MCF 10A (cell line): ENCODE data around the gene EVA1A. TPM values are rescaled to one million over a fixed set of nuclear protein-coding genes. Genes with fewer than 3 reads are reported as not detected.

Source experiments
- BruUV-seq: library from RNA; stranded (reverse); fragments of 400-500 nt; replicated peaks from 2 replicates; lab custom pipeline; 2021; lab: Mats Ljungman, UMichigan
- CTCF ChIA-PET: fragments of 300-600 bp; sonication (Branson Sonifier 250); formaldehyde crosslinking; extraction: SDS; loops from one replicate; lab custom pipeline; 2021; ENCODE audit warnings: antibody characterized with exemption, inconsistent platforms; lab: Yijun Ruan, JAX
- POLR2A ChIA-PET: fragments of 300-600, 350-650 bp; sonication (Branson Sonifier 250); formaldehyde crosslinking; extraction: SDS; loops from one replicate; lab custom pipeline; 2020; ENCODE audit warnings: antibody characterized with exemption, inconsistent platforms; lab: Yijun Ruan, JAX
- DNase-seq: peaks from one replicate; pipeline ENCODE4 v3.0.0-alpha.2; 2018; ENCODE audit not compliant: unreplicated experiment
- H3K27ac Mint-ChIP-seq: one replicate; pipeline ENCODE4 v1.8.0; 2022; ENCODE audit warnings: mild to moderate bottlenecking, low read depth, mixed read lengths; ENCODE audit not compliant: unreplicated experiment
- H3K27me3 Mint-ChIP-seq: one replicate; pipeline ENCODE4 v1.8.0; 2022; ENCODE audit warnings: mixed read lengths; ENCODE audit not compliant: insufficient read depth, unreplicated experiment
- H3K36me3 Mint-ChIP-seq: one replicate; pipeline ENCODE4 v1.8.0; 2022; ENCODE audit warnings: mild to moderate bottlenecking, moderate library complexity, mixed read lengths; ENCODE audit not compliant: insufficient read depth, unreplicated experiment
- H3K4me1 Mint-ChIP-seq: one replicate; pipeline ENCODE4 v1.8.0; 2022; ENCODE audit warnings: mixed read lengths; ENCODE audit not compliant: insufficient read depth, unreplicated experiment
- H3K4me3 Mint-ChIP-seq: one replicate; pipeline ENCODE4 v1.8.0; 2022; ENCODE audit warnings: mild to moderate bottlenecking, moderate library complexity, mixed read lengths; ENCODE audit not compliant: unreplicated experiment
- H3K9me3 Mint-ChIP-seq: one replicate; pipeline ENCODE4 v1.8.0; 2022; ENCODE audit warnings: mixed read lengths; ENCODE audit not compliant: unreplicated experiment
- intact Hi-C: fragments of 100-400 bp; cut with micrococcal nuclease; formaldehyde crosslinking; loops from 2 replicates; pipeline ENCODE4 v1.14.1; 2022
- total RNA-seq: library from RNA; stranded (reverse); gene quantifications from 2 replicates; pipeline ENCODE4 v1.2.3, GENCODE V29; 2022
- TF ChIP-seq, protein P1 (sequence below): fragments of 200-600 bp; IDR thresholded peaks from one replicate; pipeline ENCODE4 v1.8.0; 2022; ENCODE audit warnings: antibody characterized with exemption, mild to moderate bottlenecking; ENCODE audit not compliant: unreplicated experiment

EVA1A gene
- total RNA-seq, 1 experiment from 2014 or later = 14.4 TPM

DNA sequence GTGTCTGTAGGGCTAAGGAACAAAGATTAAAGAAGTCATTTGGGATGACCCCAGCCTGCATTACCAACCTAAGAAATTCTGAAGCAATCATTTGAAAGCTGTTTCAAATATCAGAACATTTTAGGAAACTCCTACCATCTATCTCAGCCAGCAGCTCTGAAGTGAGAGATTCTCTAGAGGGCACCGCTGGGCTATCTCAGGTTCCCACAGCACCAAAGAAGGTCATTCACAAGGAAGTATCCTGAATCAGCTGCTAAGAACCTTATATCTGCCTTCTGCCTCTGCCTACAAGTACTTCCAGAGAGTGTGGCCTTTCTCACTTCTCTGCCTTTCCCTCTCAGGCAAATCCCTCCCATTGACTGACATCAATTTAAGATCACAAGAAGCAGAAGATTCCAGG, 13.4 kb upstream of the EVA1A start:
- DNase-seq = peak; percentile 38
- Mint-ChIP-seq H3K36me3 (no peaks in the 10 kb centered on the region), H3K9me3 (no peaks in the 10 kb centered on the region), H3K4me3 (no peak overlapping the region), H3K4me1 (peaks cover 19% of the 10 kb centered on the region), H3K27me3 (no peaks in the 10 kb centered on the region), H3K27ac (peak overlapping the region; percentile 68)
- BruUV-seq = no TSS peak
- TF ChIP-seq, protein P1, sequence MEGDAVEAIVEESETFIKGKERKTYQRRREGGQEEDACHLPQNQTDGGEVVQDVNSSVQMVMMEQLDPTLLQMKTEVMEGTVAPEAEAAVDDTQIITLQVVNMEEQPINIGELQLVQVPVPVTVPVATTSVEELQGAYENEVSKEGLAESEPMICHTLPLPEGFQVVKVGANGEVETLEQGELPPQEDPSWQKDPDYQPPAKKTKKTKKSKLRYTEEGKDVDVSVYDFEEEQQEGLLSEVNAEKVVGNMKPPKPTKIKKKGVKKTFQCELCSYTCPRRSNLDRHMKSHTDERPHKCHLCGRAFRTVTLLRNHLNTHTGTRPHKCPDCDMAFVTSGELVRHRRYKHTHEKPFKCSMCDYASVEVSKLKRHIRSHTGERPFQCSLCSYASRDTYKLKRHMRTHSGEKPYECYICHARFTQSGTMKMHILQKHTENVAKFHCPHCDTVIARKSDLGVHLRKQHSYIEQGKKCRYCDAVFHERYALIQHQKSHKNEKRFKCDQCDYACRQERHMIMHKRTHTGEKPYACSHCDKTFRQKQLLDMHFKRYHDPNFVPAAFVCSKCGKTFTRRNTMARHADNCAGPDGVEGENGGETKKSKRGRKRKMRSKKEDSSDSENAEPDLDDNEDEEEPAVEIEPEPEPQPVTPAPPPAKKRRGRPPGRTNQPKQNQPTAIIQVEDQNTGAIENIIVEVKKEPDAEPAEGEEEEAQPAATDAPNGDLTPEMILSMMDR = peak; percentile 13
- intact Hi-C loops = loop anchor here (1.0 kb wide), 1 partner anchor 35 kb away; no protein-coding TSS in a partner anchor
- POLR2A ChIA-PET = interaction anchor here (1.0 to 5.1 kb wide), 8 partner anchors 12 to 32 kb away, joined by 3 to 33 read pairs (median 5); partner anchors contain the start of gene EVA1A
- CTCF ChIA-PET = interaction anchor here (0.6 to 15.3 kb wide), 16 partner anchors 11 to 1124 kb away, joined by 3 to 159 read pairs (median 6); no protein-coding TSS in a partner anchor

DNA sequence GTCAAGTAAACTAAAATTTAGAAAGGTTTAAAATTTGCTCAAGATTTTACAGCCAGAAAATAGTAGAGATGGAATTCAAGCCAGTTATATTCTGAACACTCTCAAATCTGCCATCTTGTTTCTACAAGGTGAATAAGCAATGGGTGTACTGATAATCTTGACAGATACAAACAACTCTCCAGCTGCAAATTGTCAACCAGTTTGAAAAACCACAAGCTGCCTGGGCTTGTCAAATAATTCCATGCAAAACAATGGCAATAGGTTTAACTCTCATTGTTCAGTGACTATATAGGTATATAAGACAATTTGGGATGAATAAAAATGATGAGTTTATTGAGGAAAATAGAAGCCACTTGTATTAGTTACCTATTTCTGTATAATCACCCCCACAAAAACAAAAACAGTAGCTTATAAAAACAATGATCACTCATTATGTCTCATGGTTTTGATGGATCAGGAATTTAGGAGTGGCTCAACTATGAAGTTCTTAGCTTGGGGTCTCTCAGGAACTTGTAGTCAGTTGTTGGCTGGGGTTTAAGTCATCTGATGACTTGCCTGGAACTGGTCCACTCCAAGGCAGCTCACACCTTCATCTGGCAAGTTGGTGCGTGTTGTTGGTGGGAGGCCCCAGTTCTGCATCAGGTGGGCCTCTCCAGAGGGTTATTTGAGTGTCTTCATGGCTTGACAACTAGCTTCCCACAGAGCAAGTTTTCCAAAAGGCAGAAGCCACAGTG, 12.6 kb upstream of the EVA1A start:
- POLR2A ChIA-PET = interaction anchor here (0.8 to 5.1 kb wide), 10 partner anchors 12 to 36 kb away, joined by 3 to 33 read pairs (median 4); partner anchors contain the start of gene EVA1A
- BruUV-seq = no TSS peak
- no peaks in the 10 kb centered on the region for H3K9me3 Mint-ChIP-seq
- no peaks in the 10 kb centered on the region for H3K27me3 Mint-ChIP-seq
- H3K4me3 Mint-ChIP-seq = no peak overlapping the region
- intact Hi-C loops = no loop called here
- peak overlapping the region; percentile 68 for H3K27ac Mint-ChIP-seq
- CTCF ChIA-PET = interaction anchor here (1.0 to 15.3 kb wide), 12 partner anchors 10 to 107 kb away, joined by 3 to 159 read pairs (median 8); no protein-coding TSS in a partner anchor
- peaks cover 21% of the 10 kb centered on the region for H3K4me1 Mint-ChIP-seq
- peak; percentile 27 for DNase-seq
- no peaks in the 10 kb centered on the region for H3K36me3 Mint-ChIP-seq
- TF ChIP-seq, protein P1 = no peak

DNA sequence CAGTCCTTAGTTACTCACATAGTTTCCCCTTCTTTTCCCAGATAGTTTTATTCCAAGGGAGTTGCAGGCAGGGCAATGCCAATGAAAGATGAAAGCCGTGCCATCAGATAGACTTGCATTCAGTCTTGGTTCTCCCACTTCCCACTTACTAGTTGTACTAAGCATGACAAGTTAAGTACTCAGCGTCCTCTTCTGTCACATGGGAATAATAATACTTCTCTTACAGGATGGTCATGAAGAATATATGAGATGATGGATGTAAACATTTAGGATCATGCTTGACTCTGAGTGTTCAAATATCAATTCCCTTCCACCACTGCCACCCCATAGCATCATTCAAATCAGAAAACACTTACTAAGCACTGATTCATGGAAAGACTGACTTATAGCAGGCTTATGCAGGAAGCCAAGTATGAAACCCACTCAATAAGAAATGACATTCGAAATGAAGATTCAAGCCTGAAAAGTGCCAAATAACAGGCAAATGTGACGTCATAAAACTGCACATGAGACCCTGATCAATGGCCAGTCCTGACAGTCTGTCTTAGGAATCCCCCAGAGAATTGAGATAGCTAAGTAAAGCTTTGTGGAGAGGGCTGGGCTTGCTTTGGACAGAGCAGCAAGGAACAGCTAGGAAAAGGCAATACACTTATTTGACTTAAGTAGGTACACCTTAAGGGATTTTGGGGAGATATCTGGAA, 11.1 kb upstream of the EVA1A start:
- Mint-ChIP-seq H3K36me3 (no peaks in the 10 kb centered on the region), H3K9me3 (no peaks in the 10 kb centered on the region), H3K4me1 (peaks cover 21% of the 10 kb centered on the region), H3K27ac (no peak overlapping the region), H3K4me3 (no peak overlapping the region), H3K27me3 (no peaks in the 10 kb centered on the region)
- ChIA-PET CTCF (interaction anchor here (0.6 to 15.3 kb wide), 8 partner anchors 8 to 107 kb away, joined by 3 to 159 read pairs (median 6); no protein-coding TSS in a partner anchor), POLR2A (interaction anchor here (5.1 kb wide), 1 partner anchor 10 kb away, joined by 33 read pairs; the partner anchor contains the start of gene EVA1A)
- no peak for DNase-seq
- intact Hi-C loops = no loop called here
- no TSS peak for BruUV-seq
- TF ChIP-seq, protein P1 = no peak
